NCI-H1694 (cell line): ENCODE data around the gene RANBP9.

Source experiments
- DNase-seq: peaks from one replicate; lab custom pipeline; 2025; lab: John Stamatoyannopoulos, UW

The RANBP9 gene

GRCh38 chr6:13710552-13711323 is 897 bp downstream of the RANBP9 start:
- no peak for DNase-seq

- peak; percentile 12 for DNase-seq
These were observed 1.7 kb downstream of the RANBP9 start for GRCh38 chr6:13709689-13710551.

GRCh38 chr6:13708736-13709135 is 2.9 kb downstream of the RANBP9 start:
- DNase-seq = no peak

GRCh38 chr6:13703496-13703895 is 8.1 kb downstream of the RANBP9 start:
- no peak for DNase-seq

GRCh38 chr6:13702809-13703302 is 8.8 kb downstream of the RANBP9 start:
- no peak for DNase-seq

- no peak for DNase-seq
These were observed 11.4 kb downstream of the RANBP9 start for GRCh38 chr6:13700232-13700631.

GRCh38 chr6:13698715-13699114 is 12.9 kb downstream of the RANBP9 start:
- DNase-seq = no peak

GRCh38 chr6:13697857-13698256 is 13.8 kb downstream of the RANBP9 start:
- DNase-seq = no peak

GRCh38 chr6:13696226-13696625 is 15.4 kb downstream of the RANBP9 start:
- DNase-seq = no peak

GRCh38 chr6:13695252-13695651 is 16.4 kb downstream of the RANBP9 start:
- DNase-seq = no peak

GRCh38 chr6:13694562-13694961 is 17.1 kb downstream of the RANBP9 start:
- DNase-seq = no peak

GRCh38 chr6:13689511-13690256 is 22.0 kb downstream of the RANBP9 start:
- DNase-seq = no peak

GRCh38 chr6:13688692-13689196 is 22.9 kb downstream of the RANBP9 start:
- no peak for DNase-seq

- DNase-seq = no peak
These were observed 23.7 kb downstream of the RANBP9 start for GRCh38 chr6:13687917-13688351.

- DNase-seq = no peak
These were observed 26.8 kb downstream of the RANBP9 start for GRCh38 chr6:13684855-13685254.

- no peak for DNase-seq
These were observed 28.6 kb downstream of the RANBP9 start for GRCh38 chr6:13683038-13683437.

GRCh38 chr6:13682346-13682745 is 29.3 kb downstream of the RANBP9 start:
- DNase-seq = no peak

- no peak for DNase-seq
These were observed 30.2 kb downstream of the RANBP9 start for GRCh38 chr6:13681305-13682061.

- DNase-seq = no peak
These were observed 31.1 kb downstream of the RANBP9 start for GRCh38 chr6:13680448-13680968.

GRCh38 chr6:13679996-13680395 is 31.6 kb downstream of the RANBP9 start:
- DNase-seq = no peak
